Adrenal gland (tissue), 12 donors: ENCODE measurements around the gene PNMA3. TPM values are rescaled to one million over a fixed set of nuclear protein-coding genes. Genes with fewer than 3 reads are reported as not detected.
"Not testable (repeated sequence)": the region's sequence is repeated elsewhere in the genome, so short reads cannot be mapped to it uniquely, and the experiment has no call there.

ENCODE experiments used
- DNase-seq, 7 donors: peaks; one replicate each; pipeline ENCODE4 v3.0.0-alpha.2; 2019 to 2020
- H3K27ac ChIP-seq, 5 donors: fragments of 200-600 bp; sonication (generic) in 4 of 5; 1 replicate in 3 of 5; 2 replicates in 2 of 5; pipeline versions ENCODE4 v1.5.1 to v1.8.0; 2016 to 2020; ENCODE audit warnings: mild to moderate bottlenecking in 1 of 5
- H3K27me3 ChIP-seq: fragments of 200-600 bp; 2 replicates; pipeline ENCODE4 v1.8.0; 2021
- H3K36me3 ChIP-seq, 2 donors: fragments of 200-600 bp; replicated peaks in 1 of 2; 1 replicate in 1 of 2; 2 replicates in 1 of 2; pipeline versions ENCODE4 v1.5.1 to v1.8.0; 2018 to 2022
- H3K4me1 ChIP-seq, 2 donors: fragments of 200-600 bp; replicated peaks in 1 of 2; 1 replicate in 1 of 2; 2 replicates in 1 of 2; pipeline versions ENCODE4 v1.5.1 to v1.8.0; 2018 to 2021
- H3K4me3 ChIP-seq, 4 donors: fragments of 200-600 bp; sonication (generic) in 3 of 4; one replicate each; pipeline ENCODE4 v1.5.1; 2016 to 2018
- H3K9me3 ChIP-seq, 3 donors: fragments of 200-600 bp; sonication (generic) in 1 of 3; replicated peaks in 1 of 3; 1 replicate in 2 of 3; 2 replicates in 1 of 3; pipeline versions ENCODE4 v1.5.1 to v1.8.0; 2016 to 2021
- CTCF ChIP-seq, 6 experiments: fragments of 450-650 bp in 4 of 6; fragments of 200-600 bp in 2 of 6; sonication (generic) in 1 of 6; IDR thresholded peaks; 1 replicate in 5 of 6; 2 replicates in 1 of 6; pipeline versions ENCODE4 v1.5.1 to v1.8.0; 2016 to 2021; ENCODE audit warnings: antibody characterized with exemption in 6 of 6, mild to moderate bottlenecking in 2 of 6, moderate library complexity in 1 of 6
- POLR2A ChIP-seq, 2 donors: fragments of 450-650 bp; IDR thresholded peaks; one replicate each; pipeline ENCODE4 v1.6.1; 2017; ENCODE audit warnings: antibody characterized with exemption in 2 of 2, mild to moderate bottlenecking in 2 of 2, moderate library complexity in 1 of 2
- WGBS, 4 donors: extraction: QIAGEN DNeasy Blood & Tissue Kit in 2 of 4; methylation state at CpG; one replicate each; pipeline versions ENCODE4 v1.1.5 to v1.1.7; 2013 to 2017; 5-methylcytosine and 5-hydroxymethylcytosine counted together
- intact Hi-C, 2 donors: fragments of 100-400 bp; cut with DNase I; formaldehyde crosslinking; loops; one replicate each; pipeline versions ENCODE4 v1.14.1 to v1.15.0; 2022 to 2023
- polyA plus RNA-seq, 3 donors: library from polyadenylated mRNA; stranded (reverse); fragments of 200-250 nt in 2 of 3; fragments of 350-450 nt in 1 of 3; fragmentation: Illumina TruSeq in 1 of 3; extraction: RNeasy Lipid Tissue Mini Kit (QIAGEN cat#74804) in 1 of 3; gene quantifications; one replicate each; pipeline ENCODE4 v1.2.3, GENCODE V29; 2013 to 2014
- total RNA-seq, 9 donors: library from RNA; depleted of rRNA in 4 of 9; stranded (reverse); fragments of >200 nt in 4 of 9; fragments of 120-200 nt in 1 of 9; fragmentation: NEBNext Ultra II Directional in 1 of 9; extraction: Animal tissue kit (Norgen Biotek cat#: 25700) in 1 of 9; gene quantifications; one replicate each; pipeline versions ENCODE4 v1.1.0 to v1.2.4, GENCODE V29; 2013 to 2023
- donor health status: healthy with polysubstance abuse.
- donor health status: Bipolar disorder and iron deficiency.
- donor health status: DM: yes; HTN: yes; CAD: no.
- donor health status: DM: no; HTN: no; CAD: no.
- donor health status: DM: no; HTN: no; CAD: no.
- donor health status: DM: yes; HTN: yes; CAD: no.

PNMA3 gene
- total and polyA plus RNA-seq, 12 donors = 0.06 to 25.5 (median 2.4) TPM

- intact Hi-C loops = no loop called here
- Histone ChIP-seq H3K36me3 (no peaks in the 10 kb centered on the region), H3K4me3 (no peak overlapping the region), H3K9me3 (no peaks in the 10 kb centered on the region), H3K4me1 (no peaks in the 10 kb centered on the region), H3K27ac (no peak overlapping the region), H3K27me3 (no peaks in the 10 kb centered on the region)
- 66 to 80% (median 71%) methylated on average over 2 to 6 of the region's 6 CpGs; no CpG with 5 or more reads in 1 of the 4 donors for WGBS, 4 donors
- no peak for TF ChIP-seq POLR2A (IDR thresholded peaks at IDR 0.05)
- no peak for TF ChIP-seq CTCF (IDR thresholded peaks at IDR 0.05)
- DNase-seq = no peak
Measured at GRCh38 chrX:153065389-153065788, 9.1 kb downstream of the PNMA3 start.

- H3K27me3 ChIP-seq, H3K4me1 ChIP-seq, H3K4me3 ChIP-seq, DNase-seq, H3K27ac ChIP-seq, H3K36me3 ChIP-seq, H3K9me3 ChIP-seq, intact Hi-C loops: not testable (repeated sequence)
- WGBS, 4 donors = 62 to 100% methylated on average over 1 to 3 of the region's 12 CpGs; no CpG with 5 or more reads in 2 of the 4 donors
Measured at GRCh38 chrX:153066402-153066801, 10.1 kb downstream of the PNMA3 start.

GRCh38 chrX:153071909-153072583, 15.8 kb downstream of the PNMA3 start, which contains the start of gene PNMA6A:
TSS of gene PNMA6A (plus strand) at chrX:153072454. CDS start at chrX:153073063, 609 bp downstream.
- H3K9me3 ChIP-seq, H3K27me3 ChIP-seq, DNase-seq, H3K4me3 ChIP-seq, H3K27ac ChIP-seq, H3K4me1 ChIP-seq, H3K36me3 ChIP-seq, intact Hi-C loops: not testable (repeated sequence)
- no CpG with 5 or more reads among the region's 76 CpGs for WGBS, 4 donors

- H3K4me1 ChIP-seq, intact Hi-C loops: not testable (repeated sequence)
Measured at GRCh38 chrX:153073331-153073730, 17.1 kb downstream of the PNMA3 start.

GRCh38 chrX:153074262-153074899, 18.1 kb downstream of the PNMA3 start:
- 80 to 93% (median 84%) methylated on average over 5 to 21 of the region's 24 CpGs for WGBS, 4 donors
- H3K9me3 ChIP-seq = no peaks in the 10 kb centered on the region
- H3K27me3 ChIP-seq = peaks cover 3% of the 10 kb centered on the region
- H3K27ac ChIP-seq = no peak overlapping the region
- H3K4me3 ChIP-seq = no peak overlapping the region
- H3K4me1 ChIP-seq = no peaks in the 10 kb centered on the region
- no peak for DNase-seq
- intact Hi-C loops = no loop called here
- no peak for TF ChIP-seq CTCF (IDR thresholded peaks at IDR 0.05)
- TF ChIP-seq POLR2A (IDR thresholded peaks at IDR 0.05) = no peak
- no peaks in the 10 kb centered on the region for H3K36me3 ChIP-seq

More at GRCh38 chrX:153073331-153073730, 17.1 kb downstream of the PNMA3 start:
- H3K4me3 ChIP-seq, H3K9me3 ChIP-seq, DNase-seq, H3K27ac ChIP-seq, H3K36me3 ChIP-seq, H3K27me3 ChIP-seq: not testable (repeated sequence)
- 89 to 98% methylated on average over 3 to 4 of the region's 29 CpGs; no CpG with 5 or more reads in 2 of the 4 donors for WGBS, 4 donors
